NCI-H1048 (cell line): ENCODE results near the gene POLR1A.

Source experiments
- DNase-seq: peaks from one replicate; lab custom pipeline; 2025; lab: John Stamatoyannopoulos, UW

POLR1A gene

DNA sequence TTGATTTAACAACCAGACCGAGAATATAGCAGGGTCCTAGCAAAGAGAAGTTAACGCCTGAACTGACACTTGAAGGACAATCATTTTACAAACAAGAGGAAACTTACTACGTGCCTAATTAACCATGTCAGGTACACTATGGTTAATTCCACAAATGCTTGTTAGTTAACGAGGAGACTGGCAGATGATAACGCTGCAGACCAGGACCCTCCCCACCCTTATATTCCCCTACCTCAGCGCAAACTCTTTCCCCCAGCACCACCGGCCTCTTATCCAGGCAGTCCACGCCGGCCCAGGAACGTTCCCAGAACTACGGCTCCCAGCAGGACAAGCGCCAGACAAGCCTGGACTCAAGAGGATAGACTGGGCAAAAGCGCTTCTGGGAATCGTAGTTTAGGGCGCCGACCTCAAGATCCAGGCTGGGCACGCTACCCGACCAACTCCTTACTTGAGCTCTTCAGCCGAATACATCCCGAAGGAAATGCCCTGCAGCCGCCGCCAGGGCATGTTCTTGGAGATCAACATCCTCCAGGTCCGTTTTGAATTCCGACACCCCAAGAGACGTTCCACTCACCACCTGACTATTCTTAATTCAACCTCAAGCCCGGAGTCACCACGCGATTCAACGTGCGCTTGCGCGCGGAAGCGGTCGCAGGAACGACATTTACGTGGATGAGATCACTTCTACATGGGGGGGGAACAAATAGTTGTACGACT is at the start of gene POLR1A:
Gene POLR1A, minus strand, starts transcription at position 635 of the 717 bp plus-strand sequence. Its CDS starts 110 bp downstream, at position 525.
- peak; percentile 72 for DNase-seq

DNA sequence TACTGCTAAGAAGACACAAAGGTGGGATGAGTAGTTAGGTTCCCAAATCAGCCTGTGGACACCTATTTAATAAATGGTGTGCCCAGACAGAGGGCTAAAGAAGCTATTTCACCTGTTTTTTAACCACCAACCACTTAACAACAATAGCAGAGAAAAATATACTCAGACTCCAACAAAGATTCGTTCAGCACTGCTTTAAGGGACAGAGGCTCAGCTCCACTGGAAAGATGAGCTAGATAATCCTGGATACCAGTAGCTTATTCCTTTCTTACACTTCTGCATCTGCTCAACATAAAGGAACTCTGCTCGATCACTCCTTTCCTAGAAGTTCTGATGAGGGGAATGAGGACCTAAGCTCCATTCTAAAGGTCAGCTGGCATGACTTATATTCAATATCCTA is 44.8 kb upstream of the POLR1A start:
- no peak for DNase-seq

DNA sequence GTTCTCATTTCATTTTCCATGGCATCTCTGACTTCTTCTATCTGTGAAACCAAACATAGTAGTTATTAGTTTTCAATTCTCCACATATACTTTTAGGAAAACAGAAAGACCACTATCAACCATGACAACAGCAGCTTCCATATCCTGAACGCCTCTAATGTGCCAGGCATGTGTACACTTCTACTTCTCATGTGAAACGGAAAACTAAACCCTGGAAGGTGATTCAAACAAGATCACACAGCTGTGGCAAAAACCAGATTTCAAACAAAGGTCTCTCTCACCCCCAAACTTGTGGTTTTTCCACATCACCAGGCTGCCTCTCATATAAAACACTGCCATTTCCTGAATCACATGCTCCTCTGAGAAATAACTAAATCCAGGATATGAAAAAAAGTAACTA is 42.1 kb upstream of the POLR1A start:
- DNase-seq: no peak

DNA sequence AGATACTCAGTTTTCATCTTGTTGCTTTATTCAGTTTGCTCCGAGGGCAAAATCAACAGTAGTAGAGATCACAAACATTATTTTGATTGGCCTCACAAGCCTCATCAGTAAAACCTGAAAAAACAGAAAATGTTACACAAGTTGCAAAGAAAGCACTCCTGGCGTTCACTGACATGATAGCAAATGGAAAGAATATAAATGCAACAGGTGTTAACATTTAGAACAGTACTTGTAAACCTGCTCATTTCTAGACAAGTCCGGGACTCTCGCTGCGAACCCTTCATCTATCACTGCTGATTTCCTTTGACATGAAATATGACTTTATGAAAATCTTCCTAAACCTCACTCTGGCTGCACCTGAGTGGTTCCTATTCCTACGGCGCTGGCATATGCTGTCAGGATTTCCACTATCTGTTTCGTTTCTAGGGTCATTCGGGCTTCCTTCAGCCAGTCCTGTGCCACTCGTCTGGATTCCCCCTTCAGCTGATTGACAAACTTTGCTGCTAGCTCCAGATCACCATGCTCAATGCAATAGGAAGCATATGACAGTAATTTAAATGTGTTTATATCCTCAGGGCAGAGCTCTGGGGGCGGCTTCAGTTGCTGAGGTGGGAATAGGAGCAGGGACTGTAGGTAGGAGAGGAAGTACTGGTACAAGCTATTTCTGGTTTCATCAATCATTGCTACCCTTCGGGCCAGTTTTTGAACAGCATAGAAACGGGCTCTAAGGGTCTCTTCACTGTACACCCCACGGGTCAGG is 38.4 kb upstream of the POLR1A start:
- DNase-seq: no peak

DNA sequence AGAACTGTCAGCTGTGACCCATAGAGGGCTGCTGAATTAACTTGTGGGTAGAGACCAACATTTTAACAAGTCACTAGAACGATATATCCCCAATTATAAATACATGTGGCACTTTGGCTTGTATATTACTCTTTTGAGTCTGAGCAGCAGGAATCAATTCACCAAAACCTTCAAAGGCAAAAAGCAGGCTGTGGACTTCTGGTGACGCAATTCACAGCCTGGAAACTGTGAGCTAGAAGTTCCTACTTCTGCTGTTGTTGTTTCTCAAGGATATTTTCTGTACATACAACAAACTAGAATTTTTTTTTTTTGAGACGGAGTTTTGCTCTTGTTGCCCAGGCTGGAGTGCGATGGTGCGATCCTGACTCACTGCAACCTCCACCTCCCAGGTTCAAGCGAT is 37.6 kb upstream of the POLR1A start:
- no peak for DNase-seq

DNA sequence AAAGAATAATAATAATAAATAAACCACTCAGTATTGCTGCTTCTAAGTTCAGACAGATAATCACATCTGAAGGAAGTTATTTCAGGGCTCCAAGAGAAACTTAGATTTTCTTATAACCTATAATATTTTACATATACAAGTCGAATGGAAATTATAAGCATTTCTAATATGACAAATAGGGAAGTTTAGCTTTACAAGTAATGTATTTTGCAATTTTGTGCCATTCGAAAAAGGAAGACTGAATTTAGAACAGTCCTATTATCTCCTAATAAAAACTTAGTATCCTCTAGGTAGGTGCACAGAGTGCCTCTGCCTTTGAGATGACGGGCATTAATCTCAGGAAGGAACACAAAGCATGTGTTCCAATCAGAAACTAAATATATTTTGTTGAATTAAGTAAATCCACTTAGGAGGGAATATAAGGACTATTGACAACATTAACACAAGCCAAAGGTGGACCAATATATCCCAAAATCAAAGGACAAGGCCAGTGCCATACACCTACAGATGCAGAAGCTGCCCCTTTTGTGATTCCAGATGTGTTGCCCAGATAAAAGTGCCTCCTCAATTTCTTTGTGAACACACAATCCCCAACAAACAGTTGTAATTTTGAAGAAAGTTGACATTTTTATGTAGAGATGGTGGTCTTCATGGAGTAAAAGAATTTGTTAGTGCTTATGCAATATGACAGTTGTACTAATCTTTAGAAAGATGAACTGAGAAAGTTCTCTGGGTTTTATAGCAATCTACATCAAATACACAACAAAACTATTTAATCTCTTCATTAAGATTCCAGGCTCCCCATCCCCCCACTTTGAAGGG is 37.0 kb upstream of the POLR1A start:
- no peak for DNase-seq

DNA sequence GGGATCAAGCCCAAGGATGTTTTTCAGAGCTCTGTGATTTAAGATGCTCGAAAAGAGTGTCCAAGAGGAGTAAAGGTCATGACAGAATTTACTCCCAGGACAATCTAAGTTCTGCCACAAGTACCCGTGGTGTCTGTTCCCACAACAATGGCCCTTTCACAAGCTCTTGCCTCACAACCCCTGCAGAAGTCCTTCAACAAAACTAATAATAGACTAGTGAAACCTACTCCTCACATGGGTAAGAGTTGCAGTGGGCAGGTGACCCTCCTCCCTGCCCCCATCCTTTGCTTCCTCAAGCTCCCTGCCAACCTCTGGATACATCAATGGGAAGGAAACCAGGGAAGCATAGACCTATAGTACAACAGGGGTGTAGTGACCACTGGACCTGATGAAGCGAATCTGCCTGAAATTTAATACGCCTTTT is 35.3 kb upstream of the POLR1A start:
- DNase-seq: no peak

DNA sequence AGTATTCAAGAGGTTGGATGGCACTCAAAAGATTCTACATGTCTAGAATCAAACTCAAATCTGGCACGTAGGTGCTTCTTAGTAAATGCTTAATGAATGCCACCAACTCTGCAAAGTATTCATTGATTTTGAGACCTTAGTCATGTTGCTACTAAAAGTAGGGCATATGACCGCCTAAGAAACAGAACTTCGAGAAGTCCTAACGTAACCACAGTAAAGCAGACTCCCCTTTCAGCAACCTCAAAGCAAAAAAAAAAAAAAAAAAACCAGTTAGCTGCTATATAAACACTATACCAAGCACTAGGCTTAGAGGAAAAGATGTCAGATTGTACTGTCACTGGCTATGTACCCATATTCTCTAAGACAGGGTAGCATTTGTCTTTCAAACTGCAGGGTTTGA is 34.3 kb upstream of the POLR1A start:
- DNase-seq: no peak

DNA sequence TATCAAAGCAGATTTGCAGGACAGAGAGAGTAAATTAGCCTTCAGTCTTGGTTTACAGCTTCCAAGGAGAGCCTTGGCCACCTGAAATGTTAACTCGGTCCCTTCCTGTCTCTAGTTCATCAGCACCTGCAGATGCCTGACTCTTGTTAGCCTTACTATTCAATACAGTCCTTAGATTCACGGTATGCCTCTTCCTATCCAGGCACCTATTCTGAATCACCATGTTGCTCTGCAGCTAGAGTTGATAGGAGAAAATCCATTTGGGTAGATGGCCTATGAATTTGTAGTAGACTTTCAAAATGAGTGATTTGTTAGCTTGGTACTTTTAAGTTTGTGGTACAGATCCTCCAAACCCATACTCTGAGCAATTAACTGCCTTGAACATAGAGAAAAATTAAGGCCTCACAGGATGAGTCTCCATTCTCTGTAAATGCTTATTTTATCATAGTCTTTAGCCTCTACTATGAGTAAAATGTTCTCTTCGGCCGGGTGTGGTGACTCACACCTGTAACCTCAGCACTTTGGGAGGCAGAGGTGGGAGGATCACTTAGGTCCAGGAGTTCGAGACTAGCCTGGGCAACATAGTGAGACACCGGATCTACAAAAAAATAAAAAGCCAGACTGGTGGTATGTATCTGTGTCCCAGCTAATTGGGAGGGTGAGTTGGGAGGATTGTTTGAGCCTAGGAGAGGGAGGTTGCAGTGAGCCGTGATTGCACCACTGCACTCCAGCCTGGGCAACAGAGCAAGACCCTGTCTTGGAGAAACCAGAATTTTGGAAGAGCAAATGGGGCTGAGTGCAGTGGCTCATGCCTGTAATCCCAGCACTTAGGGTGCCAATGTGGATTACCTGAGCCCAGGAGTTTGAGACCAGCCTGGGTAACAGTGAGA is 33.3 kb upstream of the POLR1A start:
- no peak for DNase-seq

DNA sequence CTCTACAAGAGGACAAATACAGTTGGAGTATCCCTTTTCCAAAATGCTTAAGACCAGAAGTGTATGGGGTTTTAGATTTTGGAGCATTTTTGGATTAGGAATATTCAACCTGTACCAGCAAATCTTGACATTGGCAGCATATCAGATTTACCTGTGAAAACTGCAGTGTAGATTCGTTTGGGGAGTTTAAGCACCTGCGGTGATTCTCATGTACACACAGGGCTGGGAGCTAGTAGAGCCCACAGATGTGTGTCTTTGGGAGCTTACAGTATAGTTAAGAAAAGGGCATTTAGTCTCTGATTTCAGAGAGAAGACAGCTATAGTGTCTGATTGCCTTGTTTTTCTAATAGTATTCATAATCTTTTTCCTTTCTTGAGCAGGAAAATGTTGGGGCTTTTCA is 30.5 kb upstream of the POLR1A start:
- no peak for DNase-seq

DNA sequence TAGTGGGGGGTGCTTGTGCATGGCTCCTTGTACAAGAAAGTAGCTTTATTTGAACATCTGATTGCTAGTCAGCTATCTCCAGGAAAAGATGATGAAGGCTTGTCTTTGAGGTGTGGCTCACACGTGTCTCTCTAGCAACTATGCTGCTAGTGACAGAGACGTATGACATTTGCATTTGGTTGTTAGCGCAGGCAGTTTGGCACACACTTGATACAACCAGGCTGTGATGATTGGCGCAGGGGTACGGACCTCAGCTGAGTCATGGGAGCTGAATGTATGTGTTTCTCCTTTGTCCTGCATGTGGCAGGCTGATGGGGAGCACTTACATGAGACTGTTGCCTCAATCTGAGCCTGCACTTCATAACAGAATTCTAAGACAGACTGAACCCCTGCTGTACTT is 30.0 kb upstream of the POLR1A start:
- DNase-seq: no peak

DNA sequence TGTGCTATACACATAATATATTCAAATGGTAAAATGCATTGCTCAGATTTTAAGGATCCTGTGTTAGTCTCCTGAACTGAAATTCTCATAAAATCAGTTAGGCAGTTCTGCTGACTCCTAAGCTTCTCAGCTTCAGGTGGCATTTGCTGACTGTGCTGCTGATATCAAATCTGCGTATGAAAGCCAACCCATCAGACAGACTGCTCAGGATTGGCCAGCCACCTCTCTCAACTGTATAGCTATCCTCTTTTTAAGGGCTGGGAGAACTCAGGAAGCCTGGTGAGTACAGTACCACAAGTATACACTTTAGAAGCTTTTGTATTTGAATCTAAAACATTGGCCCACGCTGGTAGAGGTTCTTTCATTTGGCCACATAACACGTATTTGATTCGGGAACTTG is 29.0 kb upstream of the POLR1A start:
- DNase-seq: no peak

DNA sequence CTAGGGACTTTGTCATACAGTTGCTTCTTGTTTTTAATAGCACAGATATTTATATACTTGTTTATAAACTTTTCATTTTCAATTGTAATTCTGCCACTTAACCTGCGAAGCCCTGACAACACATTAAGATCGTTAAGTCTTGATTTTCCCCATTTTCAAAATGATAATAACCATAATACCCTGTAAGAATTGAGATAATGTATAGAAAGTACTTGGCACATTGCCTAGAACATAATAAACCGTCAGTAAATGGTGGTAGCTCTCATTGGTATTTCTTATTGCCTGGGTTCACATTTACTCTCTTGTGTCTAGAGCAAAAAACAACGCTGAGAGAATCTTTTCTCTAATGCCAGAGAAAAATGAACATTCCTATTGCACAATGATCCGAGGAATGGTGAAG is 19.0 kb upstream of the POLR1A start:
- DNase-seq: no peak

DNA sequence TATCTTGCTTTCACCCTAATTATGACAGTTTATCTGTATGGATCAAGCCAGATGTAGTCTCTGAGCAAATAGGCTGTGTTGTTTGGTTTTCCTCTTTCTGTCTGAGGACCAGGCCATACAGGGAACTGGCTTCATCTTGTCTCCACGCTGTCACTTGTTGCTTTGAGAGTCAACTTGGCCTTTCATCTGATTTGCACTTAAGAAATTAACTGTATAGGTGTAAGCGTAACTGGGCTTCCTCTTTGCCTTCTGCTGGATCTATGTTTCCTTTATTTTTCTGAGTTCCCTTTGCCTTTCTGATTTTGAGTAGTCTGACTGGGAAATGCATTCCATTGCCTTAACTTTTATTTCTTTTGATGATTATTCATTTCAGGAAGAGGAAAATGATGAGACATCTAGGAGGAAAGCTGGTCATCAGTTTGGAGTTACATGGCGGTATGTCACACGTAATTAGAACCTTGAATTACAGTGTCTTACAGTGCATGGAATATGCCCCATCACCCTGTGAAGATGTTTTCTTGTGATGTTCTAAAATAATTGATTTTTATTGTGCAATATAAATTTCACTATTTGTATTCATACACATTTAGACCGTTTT is 17.7 kb upstream of the POLR1A start:
- no peak for DNase-seq

DNA sequence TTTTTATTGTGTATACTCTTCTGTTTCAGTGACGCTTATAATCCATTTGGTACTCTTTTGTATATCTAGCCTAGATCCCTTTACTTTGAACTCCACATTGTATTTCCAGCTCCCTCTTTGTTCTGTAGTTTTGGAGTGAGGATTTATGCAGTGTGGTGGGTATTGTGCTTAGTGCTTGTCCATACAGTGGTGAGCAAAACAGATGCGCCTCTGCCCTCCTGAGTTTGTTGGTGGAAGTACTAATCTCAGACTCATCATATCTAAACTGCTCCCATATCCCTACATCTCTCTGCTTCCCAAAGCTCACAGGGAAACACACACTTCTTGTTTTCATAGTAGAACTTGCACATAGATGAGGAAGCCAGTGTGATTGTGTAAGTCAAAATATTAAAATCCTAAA is 12.4 kb upstream of the POLR1A start:
- DNase-seq: no peak

DNA sequence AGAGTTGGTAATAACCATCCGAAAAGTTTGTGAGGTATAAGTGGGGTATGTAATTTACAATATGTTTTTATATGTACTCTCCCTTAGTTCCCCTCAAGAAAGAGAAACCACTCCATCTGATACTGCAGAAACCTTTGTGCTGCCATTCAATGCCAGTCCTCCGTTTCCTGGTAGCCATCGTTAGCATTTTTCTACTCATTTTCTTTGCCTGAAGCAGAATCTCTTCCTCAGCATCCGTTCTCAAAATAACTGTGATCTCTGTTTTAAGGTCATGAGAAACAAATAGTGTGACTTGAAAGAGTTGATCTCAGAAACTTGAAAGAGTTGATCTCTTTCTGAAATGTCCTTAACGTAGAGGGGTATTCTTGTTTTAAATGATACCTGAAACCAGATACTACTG is 1.3 kb upstream of the POLR1A start:
- DNase-seq: no peak

DNA sequence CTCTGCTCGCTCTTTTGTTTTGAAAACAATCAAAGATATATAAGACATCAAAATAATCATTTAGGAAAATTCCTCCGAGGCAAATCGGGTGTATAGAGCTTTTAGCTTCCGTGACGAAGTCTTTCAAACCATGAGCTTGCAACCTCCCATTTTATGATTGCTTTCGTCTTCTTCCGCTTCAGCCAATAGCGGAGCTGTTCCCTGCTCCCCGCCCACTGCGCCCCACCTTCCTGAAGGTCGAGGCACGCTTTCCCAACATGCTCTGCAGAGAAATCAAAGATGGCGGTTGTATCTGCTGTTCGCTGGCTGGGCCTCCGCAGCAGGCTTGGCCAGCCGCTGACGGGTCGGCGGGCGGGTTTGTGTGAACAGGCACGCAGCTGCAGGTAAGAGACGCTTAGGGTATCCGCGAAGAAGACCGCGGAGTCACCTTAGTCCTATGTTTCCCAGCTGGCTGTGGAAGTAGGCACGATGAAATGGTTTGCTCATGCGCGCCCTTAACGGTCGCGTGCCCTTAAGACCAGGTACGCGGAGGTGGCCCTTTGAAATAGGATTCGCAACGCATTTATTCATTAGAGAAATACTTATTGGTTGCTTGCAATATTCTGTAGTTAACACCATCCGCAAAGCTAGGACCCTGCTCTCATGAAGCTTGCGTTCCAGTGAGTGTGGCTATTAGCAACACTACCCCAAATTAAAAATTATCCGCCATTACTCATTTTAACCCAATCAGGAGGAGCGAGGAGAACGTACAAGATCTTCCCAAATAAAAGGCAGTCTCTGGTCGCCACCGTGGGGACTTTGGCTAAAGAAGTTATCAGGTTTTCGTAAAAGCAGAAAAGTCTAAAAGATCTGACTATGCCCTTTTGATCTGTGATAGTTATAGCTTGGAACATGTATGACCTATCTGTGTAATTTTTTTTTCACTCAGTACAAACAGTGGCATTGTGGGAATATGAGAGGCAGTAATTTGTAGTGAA is 571 bp upstream of the POLR1A start, which contains the start of gene PTCD3:
Gene PTCD3, plus strand, starts transcription at position 267 of the 977 bp plus-strand sequence. Its CDS starts 13 bp downstream, at position 280.
- DNase-seq: peak; percentile 89

DNA sequence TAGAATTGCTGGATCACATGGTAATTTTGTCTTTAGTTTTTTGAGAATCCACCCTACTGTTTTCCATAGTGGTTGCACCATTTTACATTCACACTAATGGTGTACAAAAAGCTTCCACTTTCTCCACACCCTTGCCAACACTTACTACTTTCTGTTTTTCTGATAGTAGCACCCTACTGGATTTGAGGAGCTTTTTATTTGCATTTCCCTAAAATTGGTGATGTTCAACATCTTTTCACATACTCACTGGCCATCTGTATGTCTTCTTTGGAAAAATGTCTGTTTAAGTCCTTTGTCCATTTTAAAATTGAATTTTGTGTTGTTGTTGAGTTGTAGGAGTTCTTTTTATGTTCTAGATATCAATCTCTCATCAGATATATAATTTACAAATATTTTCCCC is 3.5 kb downstream of the POLR1A start:
- no peak for DNase-seq

DNA sequence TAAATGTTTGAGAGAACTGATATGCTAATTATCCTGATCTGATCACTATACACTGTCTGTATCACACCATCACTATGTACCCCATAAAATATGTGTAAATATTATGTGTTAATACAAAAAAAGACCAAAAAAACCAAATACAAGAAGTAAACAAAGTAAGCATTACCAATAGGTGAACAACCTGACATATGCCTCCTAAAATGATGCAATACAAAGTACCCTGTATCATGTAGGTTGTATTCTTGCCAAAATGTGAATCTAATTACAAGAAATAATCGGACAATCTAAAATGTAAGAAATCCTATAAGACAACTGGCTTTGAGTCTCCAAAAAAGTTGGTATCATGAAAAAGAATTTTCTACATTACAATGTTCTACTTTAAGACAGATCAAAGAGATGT is 7.8 kb downstream of the POLR1A start:
- DNase-seq: no peak
